HG02623 (cell line): ENCODE measurements around the gene GAPT.

Source experiments
- ATAC-seq: cut with Tn5 transposase; IDR thresholded peaks from one replicate; pipeline ENCODE4 v1.9.1; 2021; ENCODE audit warnings: moderate library complexity; ENCODE audit not compliant: unreplicated experiment

The GAPT gene

GRCh38 chr5:58460732-58461286, 30.4 kb upstream of the GAPT start:
- peak; percentile 66 for ATAC-seq

GRCh38 chr5:58462154-58462553, 29.1 kb upstream of the GAPT start:
- ATAC-seq, result no peak

- ATAC-seq, result no peak
Observed at GRCh38 chr5:58462623-58463230, 28.5 kb upstream of the GAPT start.

GRCh38 chr5:58466939-58467338, 24.3 kb upstream of the GAPT start:
- peak; percentile 100 for ATAC-seq

- no peak for ATAC-seq
Observed at GRCh38 chr5:58469896-58470295, 21.3 kb upstream of the GAPT start.

- ATAC-seq, result no peak
Observed at GRCh38 chr5:58475404-58475803, 15.8 kb upstream of the GAPT start.

GRCh38 chr5:58477760-58478376, 13.4 kb upstream of the GAPT start:
- no peak for ATAC-seq

- ATAC-seq, result no peak
Observed at GRCh38 chr5:58481066-58481676, 10.1 kb upstream of the GAPT start.

- no peak for ATAC-seq
Observed at GRCh38 chr5:58481828-58482227, 9.4 kb upstream of the GAPT start.

GRCh38 chr5:58482536-58482935, 8.7 kb upstream of the GAPT start:
- no peak for ATAC-seq

GRCh38 chr5:58484505-58484904, 6.7 kb upstream of the GAPT start:
- ATAC-seq, result no peak

- no peak for ATAC-seq
Observed at GRCh38 chr5:58486290-58486689, 4.9 kb upstream of the GAPT start.

- ATAC-seq, result peak; percentile 50
Observed at GRCh38 chr5:58490402-58491050, 709 bp upstream of the GAPT start.

GRCh38 chr5:58493141-58493540, 1.9 kb downstream of the GAPT start:
- no peak for ATAC-seq

- ATAC-seq, result no peak
Observed at GRCh38 chr5:58496488-58496887, 5.3 kb downstream of the GAPT start.

- no peak for ATAC-seq
Observed at GRCh38 chr5:58497386-58497785, 6.2 kb downstream of the GAPT start.

- no peak for ATAC-seq
Observed at GRCh38 chr5:58497921-58498320, 6.7 kb downstream of the GAPT start.

GRCh38 chr5:58498340-58498942, 7.2 kb downstream of the GAPT start:
- no peak for ATAC-seq

- no peak for ATAC-seq
Observed at GRCh38 chr5:58499231-58499630, 8.0 kb downstream of the GAPT start.

- no peak for ATAC-seq
Observed at GRCh38 chr5:58499941-58500340, 8.7 kb downstream of the GAPT start.

GRCh38 chr5:58501778-58502417, 10.7 kb downstream of the GAPT start:
- ATAC-seq, result no peak
